HS-27A (cell line): ENCODE data around the gene AJAP1.

Experiments
- DNase-seq: peaks from one replicate; pipeline ENCODE4 v3.0.0-alpha.2; 2012; ENCODE audit warnings: low read depth, missing footprints

Gene AJAP1

GRCh38 chr1:4702464-4702863 lies 48.1 kb downstream of the AJAP1 start:
- DNase-seq: no peak

- no peak for DNase-seq
Measured at GRCh38 chr1:4702932-4703331, 48.5 kb downstream of the AJAP1 start.

- no peak for DNase-seq
Measured at GRCh38 chr1:4703646-4704045, 49.2 kb downstream of the AJAP1 start.

GRCh38 chr1:4708840-4709507 lies 54.6 kb downstream of the AJAP1 start:
- no peak for DNase-seq

- no peak for DNase-seq
Measured at GRCh38 chr1:4709641-4710040, 55.2 kb downstream of the AJAP1 start.

GRCh38 chr1:4710592-4711415 lies 56.4 kb downstream of the AJAP1 start:
- DNase-seq: no peak

- DNase-seq: no peak
Measured at GRCh38 chr1:4711416-4712275, 57.2 kb downstream of the AJAP1 start.

GRCh38 chr1:4713669-4714068 lies 59.3 kb downstream of the AJAP1 start:
- no peak for DNase-seq

GRCh38 chr1:4716406-4716805 lies 62.0 kb downstream of the AJAP1 start:
- DNase-seq: no peak

GRCh38 chr1:4718071-4718470 lies 63.7 kb downstream of the AJAP1 start:
- no peak for DNase-seq

- DNase-seq: no peak
Measured at GRCh38 chr1:4723106-4723505, 68.7 kb downstream of the AJAP1 start.

GRCh38 chr1:4724001-4724400 lies 69.6 kb downstream of the AJAP1 start:
- no peak for DNase-seq

GRCh38 chr1:4724695-4725250 lies 70.4 kb downstream of the AJAP1 start:
- no peak for DNase-seq

GRCh38 chr1:4725416-4725815 lies 71.0 kb downstream of the AJAP1 start:
- DNase-seq: no peak

- DNase-seq: no peak
Measured at GRCh38 chr1:4726620-4727341, 72.4 kb downstream of the AJAP1 start.

- no peak for DNase-seq
Measured at GRCh38 chr1:4728319-4729089, 74.1 kb downstream of the AJAP1 start.

- no peak for DNase-seq
Measured at GRCh38 chr1:4729090-4729471, 74.7 kb downstream of the AJAP1 start.

GRCh38 chr1:4730078-4730477 lies 75.7 kb downstream of the AJAP1 start:
- DNase-seq: no peak

GRCh38 chr1:4733446-4734177 lies 79.2 kb downstream of the AJAP1 start:
- no peak for DNase-seq

- DNase-seq: no peak
Measured at GRCh38 chr1:4734219-4734618, 79.8 kb downstream of the AJAP1 start.
